HepG2 (cell line): ENCODE results near the gene ANO10. TPM values are rescaled to one million over a fixed set of nuclear protein-coding genes. Genes with fewer than 3 reads are reported as not detected.

Experiments used
- ATAC-seq: fragments of 200-7000 bp; cut with Tn5 transposase; 3 replicates; pipeline ENCODE4 v1.9.1; 2020; ENCODE audit warnings: mild to moderate bottlenecking, moderate library complexity
- BruUV-seq: library from RNA; stranded (reverse); fragments of 400-500 nt; replicated peaks from 2 replicates; lab custom pipeline; 2021; lab: Mats Ljungman, UMichigan
- CTCF ChIA-PET: fragments of 300-600 bp; formaldehyde crosslinking; extraction: SDS; loops from one replicate; lab custom pipeline; 2021; ENCODE audit warnings: low total read pairs, inconsistent platforms, low intra/inter-chr PET ratio; lab: Yijun Ruan, JAX
- POLR2A ChIA-PET: fragments of 350-600 bp; sonication (Branson Sonifier 250); formaldehyde crosslinking; loops from one replicate; lab custom pipeline; 2020; ENCODE audit warnings: antibody characterized with exemption, inconsistent platforms; lab: Yijun Ruan, JAX
- DNase-seq: peaks from one replicate; pipeline ENCODE4 v3.0.0-alpha.2; 2015; ENCODE audit warnings: low spot score
- FAIRE-seq: peaks from 3 replicates; lab custom pipeline; 2011; peaks lifted over from hg19 to GRCh38; lab: Jason Lieb, UNC
- H2AFZ ChIP-seq: one replicate; pipeline ENCODE4 v1.6.1; 2011; ENCODE audit warnings: low read length, inconsistent platforms
- H3K27ac ChIP-seq: fragments of 300-600 bp; 3 replicates; pipeline ENCODE4 v1.8.0; 2011; ENCODE audit warnings: mixed run types, mild to moderate bottlenecking, mixed read lengths, low read length, inconsistent platforms; ENCODE audit not compliant: insufficient read depth; ENCODE audit errors: extremely low read length
- H3K27me3 ChIP-seq, 2 experiments: fragments of 200-600 bp in 1 of 2; 2 replicates in 1 of 2; 3 replicates in 1 of 2; pipeline versions ENCODE4 v1.6.0 to v1.8.0; 2011; ENCODE audit warnings: low read length in 2 of 2, mild to moderate bottlenecking in 2 of 2, moderate library complexity in 2 of 2, inconsistent platforms in 1 of 2; ENCODE audit not compliant: insufficient read depth in 2 of 2, control insufficient read depth in 1 of 2
- H3K36me3 ChIP-seq, 2 experiments: fragments of 200-600 bp in 1 of 2; replicated peaks in 1 of 2; 2 replicates in 1 of 2; 3 replicates in 1 of 2; pipeline versions ENCODE4 v1.5.1 to v1.8.0; 2011; ENCODE audit warnings: low read length in 2 of 2, inconsistent platforms in 1 of 2; ENCODE audit not compliant: insufficient read depth in 2 of 2, control insufficient read depth in 1 of 2
- H3K4me1 ChIP-seq: 2 replicates; pipeline ENCODE4 v1.5.1; 2012; ENCODE audit warnings: low read length, inconsistent platforms; ENCODE audit not compliant: insufficient read depth
- H3K4me2 ChIP-seq: 2 replicates; pipeline ENCODE4 v1.6.0; 2011; ENCODE audit warnings: low read depth, low read length, inconsistent platforms
- H3K4me3 ChIP-seq, 3 experiments: fragments of 200-600 bp in 1 of 3; sonication (generic), shearing (Covaris generic) in 1 of 3; replicated peaks in 1 of 3; 2 replicates each; pipeline ENCODE4 v1.5.1; 2011 to 2016; ENCODE audit warnings: low read length in 3 of 3, inconsistent platforms in 2 of 3, low read depth in 2 of 3, mild to moderate bottlenecking in 2 of 3, control low read depth in 1 of 3, mixed read lengths in 1 of 3; ENCODE audit not compliant: insufficient read depth in 1 of 3
- H3K79me2 ChIP-seq: one replicate; pipeline ENCODE4 v1.6.1; 2011; ENCODE audit warnings: low read length, inconsistent platforms; ENCODE audit not compliant: insufficient read depth
- H3K9ac ChIP-seq: 2 replicates; pipeline ENCODE4 v1.6.0; 2011; ENCODE audit warnings: mild to moderate bottlenecking, low read depth, low read length, inconsistent platforms; ENCODE audit not compliant: insufficient read depth
- H3K9me3 ChIP-seq: 2 replicates; pipeline ENCODE4 v1.5.1; 2012; ENCODE audit warnings: mild to moderate bottlenecking, low read length
- H4K20me1 ChIP-seq: 2 replicates; pipeline ENCODE4 v1.6.0; 2011; ENCODE audit warnings: inconsistent platforms, mild to moderate bottlenecking, low read length, moderate library complexity; ENCODE audit not compliant: insufficient read depth
- FOSL2 ChIP-seq: sonication (generic); formaldehyde crosslinking; IDR thresholded peaks from 2 replicates; pipeline ENCODE4 v1.4.0; 2020; ENCODE audit warnings: missing genetic modification reagents
- ZBTB21 ChIP-seq: sonication (generic); formaldehyde crosslinking; IDR thresholded peaks from 2 replicates; pipeline ENCODE4 v1.4.0; 2020; ENCODE audit warnings: missing genetic modification reagents
- ZFP41 ChIP-seq: sonication (generic); formaldehyde crosslinking; IDR thresholded peaks from 2 replicates; pipeline ENCODE4 v1.4.0; 2020; ENCODE audit warnings: mild to moderate bottlenecking, missing genetic modification reagents, borderline replicate concordance
- WGBS: methylation state at CpG from one replicate; pipeline ENCODE4 v1.1.6; 2017; ENCODE audit warnings: low lambda C conversion rate; 5-methylcytosine and 5-hydroxymethylcytosine counted together
- in situ Hi-C: cut with HindIII; loops from 2 replicates; pipeline ENCODE4 v1.10.0; 2017; ENCODE audit warnings: low pct_unique_long_range_greater_than_20kb; ENCODE audit not compliant: extremely low pct_ligation_motif_present
- intact Hi-C: fragments of 100-400 bp; cut with micrococcal nuclease; formaldehyde crosslinking; loops from one replicate; pipeline ENCODE4 v1.10.0; 2022; ENCODE audit not compliant: unreplicated experiment
- polyA plus RNA-seq, 8 experiments: library from polyadenylated mRNA; depleted of rRNA in 3 of 8; stranded (reverse) in 7 of 8; unstranded in 1 of 8; fragments of >200 nt; fragmentation: Illumina TruSeq in 4 of 8; extraction: Trizol in 4 of 8; gene quantifications; 2 replicates each; pipeline versions ENCODE4 v1.2.1 to v1.2.3, GENCODE V29; 2011 to 2016; ENCODE audit warnings: low read depth in 4 of 8, missing spikeins in 1 of 8, mixed read lengths in 1 of 8; ENCODE audit not compliant: insufficient read depth in 1 of 8
- total RNA-seq, 5 experiments: library from RNA; depleted of rRNA; stranded (reverse); fragments of >200 nt; fragmentation: Illumina TruSeq; extraction: Trizol; gene quantifications; 2 replicates each; pipeline ENCODE4 v1.2.3, GENCODE V29; 2016; ENCODE audit warnings: low read depth in 1 of 5
- TF ChIP-seq, protein P1 (sequence below): sonication (generic); formaldehyde crosslinking; IDR thresholded peaks from 2 replicates; pipeline ENCODE4 v1.5.1; 2020; ENCODE audit warnings: mild to moderate bottlenecking, missing genetic modification reagents, moderate library complexity
- TF ChIP-seq, protein P2 (sequence below): sonication (generic); formaldehyde crosslinking; IDR thresholded peaks from 2 replicates; pipeline ENCODE4 v1.5.0; 2020; ENCODE audit warnings: mild to moderate bottlenecking, missing genetic modification reagents, moderate library complexity

ANO10 gene
- total and polyA plus RNA-seq, 2 of the 13 experiments (the other 11 are each of a cell fraction or from before 2014, with no cell fraction given) = 10.4 to 13.1 TPM

DNA sequence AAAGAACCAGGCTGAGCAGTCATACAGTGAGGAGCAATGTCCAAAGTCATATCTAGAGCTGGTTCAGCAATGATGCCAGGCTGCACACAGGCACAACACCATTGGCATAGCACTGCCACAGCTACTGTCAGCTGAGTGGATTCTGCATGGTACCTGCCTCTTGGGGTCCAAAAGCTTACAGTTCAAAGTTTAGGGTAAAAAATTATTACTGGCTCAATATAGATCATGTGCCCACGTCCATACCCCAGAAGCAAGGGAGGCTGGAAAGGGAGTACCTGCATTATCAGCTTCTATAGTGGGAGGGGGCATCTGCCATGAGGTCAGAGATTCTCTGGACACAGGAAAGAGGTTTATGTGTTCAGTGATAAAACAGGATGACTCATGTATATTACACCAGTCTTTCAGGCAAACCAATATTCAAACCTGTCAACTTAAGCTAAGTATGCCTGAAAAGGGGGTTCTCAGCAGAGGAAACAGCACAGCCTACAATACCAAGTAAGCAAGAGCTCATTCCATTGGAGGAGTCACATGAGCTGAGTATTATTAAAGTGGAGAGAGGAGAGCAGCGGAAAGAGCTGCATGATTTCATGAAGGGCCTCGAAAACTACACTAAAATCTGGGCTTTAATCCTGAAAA lies 99.0 kb downstream of the ANO10 start:
- 93% methylated on average over 3 of the region's 3 CpGs for WGBS
- CTCF ChIA-PET = no interaction called here
- intact Hi-C loops = loop anchor here (10.0 kb wide), 1 partner anchor 682 kb away; no protein-coding TSS in a partner anchor
- in situ Hi-C loops = loop anchor here (25.0 kb wide), 1 partner anchor 561 kb away; no protein-coding TSS in a partner anchor
- POLR2A ChIA-PET = no interaction called here
- FAIRE-seq (no peak), ATAC-seq (peak; percentile 23; the same call in 1 of the 3 replicates), DNase-seq (peak; percentile 51)
- no peak overlapping the region for H2AFZ ChIP-seq
- no peaks in the 10 kb centered on the region for H3K27me3 ChIP-seq
- 0 out of 2 replicates have a peak, but pooled peaks cover 4% of the 10 kb centered on the region for H3K9me3 ChIP-seq
- H3K9ac ChIP-seq = no peak overlapping the region
- no peak overlapping the region for H3K4me2 ChIP-seq
- TF ChIP-seq ZFP41 (CRISPR knock-in tag) (no peak), ZBTB21 (CRISPR knock-in tag) (peak; percentile 73), FOSL2 (CRISPR knock-in tag) (peak; percentile 60)
- TF ChIP-seq, protein P1, sequence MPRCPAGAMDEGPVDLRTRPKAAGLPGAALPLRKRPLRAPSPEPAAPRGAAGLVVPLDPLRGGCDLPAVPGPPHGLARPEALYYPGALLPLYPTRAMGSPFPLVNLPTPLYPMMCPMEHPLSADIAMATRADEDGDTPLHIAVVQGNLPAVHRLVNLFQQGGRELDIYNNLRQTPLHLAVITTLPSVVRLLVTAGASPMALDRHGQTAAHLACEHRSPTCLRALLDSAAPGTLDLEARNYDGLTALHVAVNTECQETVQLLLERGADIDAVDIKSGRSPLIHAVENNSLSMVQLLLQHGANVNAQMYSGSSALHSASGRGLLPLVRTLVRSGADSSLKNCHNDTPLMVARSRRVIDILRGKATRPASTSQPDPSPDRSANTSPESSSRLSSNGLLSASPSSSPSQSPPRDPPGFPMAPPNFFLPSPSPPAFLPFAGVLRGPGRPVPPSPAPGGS (CRISPR knock-in tag) = no peak
- TF ChIP-seq, protein P2, sequence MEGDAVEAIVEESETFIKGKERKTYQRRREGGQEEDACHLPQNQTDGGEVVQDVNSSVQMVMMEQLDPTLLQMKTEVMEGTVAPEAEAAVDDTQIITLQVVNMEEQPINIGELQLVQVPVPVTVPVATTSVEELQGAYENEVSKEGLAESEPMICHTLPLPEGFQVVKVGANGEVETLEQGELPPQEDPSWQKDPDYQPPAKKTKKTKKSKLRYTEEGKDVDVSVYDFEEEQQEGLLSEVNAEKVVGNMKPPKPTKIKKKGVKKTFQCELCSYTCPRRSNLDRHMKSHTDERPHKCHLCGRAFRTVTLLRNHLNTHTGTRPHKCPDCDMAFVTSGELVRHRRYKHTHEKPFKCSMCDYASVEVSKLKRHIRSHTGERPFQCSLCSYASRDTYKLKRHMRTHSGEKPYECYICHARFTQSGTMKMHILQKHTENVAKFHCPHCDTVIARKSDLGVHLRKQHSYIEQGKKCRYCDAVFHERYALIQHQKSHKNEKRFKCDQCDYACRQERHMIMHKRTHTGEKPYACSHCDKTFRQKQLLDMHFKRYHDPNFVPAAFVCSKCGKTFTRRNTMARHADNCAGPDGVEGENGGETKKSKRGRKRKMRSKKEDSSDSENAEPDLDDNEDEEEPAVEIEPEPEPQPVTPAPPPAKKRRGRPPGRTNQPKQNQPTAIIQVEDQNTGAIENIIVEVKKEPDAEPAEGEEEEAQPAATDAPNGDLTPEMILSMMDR = no peak
- no peaks in the 10 kb centered on the region for H4K20me1 ChIP-seq
- no peaks in the 10 kb centered on the region for H3K79me2 ChIP-seq
- no peaks in the 10 kb centered on the region for H3K36me3 ChIP-seq
- H3K4me3 ChIP-seq = no peak overlapping the region
- H3K4me1 ChIP-seq = peaks cover 13% of the 10 kb centered on the region; the same call in 1 of the 2 replicates
- BruUV-seq = no TSS peak
- H3K27ac ChIP-seq = no peak overlapping the region
